Activated T-helper 9 cell treated with anti-CD3 and anti-CD28 coated beads, Interleukin-2, amount 50 U/mL, for 16 hours (primary cell): Measurements from ENCODE around the gene HLA-C.
A peak's percentile ranks its signal among the peaks of the same experiment; 100 is the strongest.
"Not testable (repeated sequence)": the region's sequence is repeated elsewhere in the genome, so short reads cannot be mapped to it uniquely, and the experiment has no call there.

ENCODE experiments used
- DNase-seq: peaks from one replicate; pipeline ENCODE4 v3.0.0-alpha.2; 2020; ENCODE audit warnings: low read depth

Gene HLA-C

GRCh38 chr6:31271641-31272357, at the start of gene HLA-C:
TSS of gene HLA-C (minus strand) at chr6:31272092. CDS start at chr6:31272071, 21 bp downstream.
- DNase-seq, result peak; percentile 80

GRCh38 chr6:31321005-31321707, 49.3 kb upstream of the HLA-C start:
- DNase-seq, result no peak

GRCh38 chr6:31317036-31317435, 45.1 kb upstream of the HLA-C start:
- no peak for DNase-seq

GRCh38 chr6:31309641-31310040, 37.7 kb upstream of the HLA-C start:
- no peak for DNase-seq

- no peak for DNase-seq
Measured at GRCh38 chr6:31308845-31309175, 36.9 kb upstream of the HLA-C start.

GRCh38 chr6:31308050-31308844, 36.4 kb upstream of the HLA-C start:
- peak; percentile 69 for DNase-seq

- DNase-seq, result no peak
Measured at GRCh38 chr6:31307669-31308049, 35.8 kb upstream of the HLA-C start.

- no peak for DNase-seq
Measured at GRCh38 chr6:31305703-31306219, 33.9 kb upstream of the HLA-C start.

- no peak for DNase-seq
Measured at GRCh38 chr6:31304683-31305082, 32.8 kb upstream of the HLA-C start.

- DNase-seq, result no peak
Measured at GRCh38 chr6:31300797-31301196, 28.9 kb upstream of the HLA-C start.

GRCh38 chr6:31299947-31300346, 28.1 kb upstream of the HLA-C start:
- no peak for DNase-seq

GRCh38 chr6:31299511-31299910, 27.6 kb upstream of the HLA-C start:
- no peak for DNase-seq

GRCh38 chr6:31294056-31294455, 22.2 kb upstream of the HLA-C start:
- DNase-seq, result no peak

- no peak for DNase-seq
Measured at GRCh38 chr6:31293343-31293742, 21.5 kb upstream of the HLA-C start.

- DNase-seq, result no peak
Measured at GRCh38 chr6:31289788-31290187, 17.9 kb upstream of the HLA-C start.

- no peak for DNase-seq
Measured at GRCh38 chr6:31287619-31288018, 15.7 kb upstream of the HLA-C start.

GRCh38 chr6:31285982-31286381, 14.1 kb upstream of the HLA-C start:
- no peak for DNase-seq

- no peak for DNase-seq
Measured at GRCh38 chr6:31285486-31285885, 13.6 kb upstream of the HLA-C start.

GRCh38 chr6:31279647-31280046, 7.8 kb upstream of the HLA-C start:
- DNase-seq, result not testable (repeated sequence)

- no peak for DNase-seq
Measured at GRCh38 chr6:31272836-31273626, 1.1 kb upstream of the HLA-C start.

- no peak for DNase-seq
Measured at GRCh38 chr6:31272436-31272835, 544 bp upstream of the HLA-C start.
